AML-193 (cell line): ENCODE results near the gene MUC3A.
"Not testable (repeated sequence)": the region's sequence is repeated elsewhere in the genome, so short reads cannot be mapped to it uniquely, and the experiment has no call there.

Experiments
- DNase-seq, 2 experiments: peaks; one replicate each; lab custom pipeline; 2025; lab: John Stamatoyannopoulos, UW

The MUC3A gene, protein sequence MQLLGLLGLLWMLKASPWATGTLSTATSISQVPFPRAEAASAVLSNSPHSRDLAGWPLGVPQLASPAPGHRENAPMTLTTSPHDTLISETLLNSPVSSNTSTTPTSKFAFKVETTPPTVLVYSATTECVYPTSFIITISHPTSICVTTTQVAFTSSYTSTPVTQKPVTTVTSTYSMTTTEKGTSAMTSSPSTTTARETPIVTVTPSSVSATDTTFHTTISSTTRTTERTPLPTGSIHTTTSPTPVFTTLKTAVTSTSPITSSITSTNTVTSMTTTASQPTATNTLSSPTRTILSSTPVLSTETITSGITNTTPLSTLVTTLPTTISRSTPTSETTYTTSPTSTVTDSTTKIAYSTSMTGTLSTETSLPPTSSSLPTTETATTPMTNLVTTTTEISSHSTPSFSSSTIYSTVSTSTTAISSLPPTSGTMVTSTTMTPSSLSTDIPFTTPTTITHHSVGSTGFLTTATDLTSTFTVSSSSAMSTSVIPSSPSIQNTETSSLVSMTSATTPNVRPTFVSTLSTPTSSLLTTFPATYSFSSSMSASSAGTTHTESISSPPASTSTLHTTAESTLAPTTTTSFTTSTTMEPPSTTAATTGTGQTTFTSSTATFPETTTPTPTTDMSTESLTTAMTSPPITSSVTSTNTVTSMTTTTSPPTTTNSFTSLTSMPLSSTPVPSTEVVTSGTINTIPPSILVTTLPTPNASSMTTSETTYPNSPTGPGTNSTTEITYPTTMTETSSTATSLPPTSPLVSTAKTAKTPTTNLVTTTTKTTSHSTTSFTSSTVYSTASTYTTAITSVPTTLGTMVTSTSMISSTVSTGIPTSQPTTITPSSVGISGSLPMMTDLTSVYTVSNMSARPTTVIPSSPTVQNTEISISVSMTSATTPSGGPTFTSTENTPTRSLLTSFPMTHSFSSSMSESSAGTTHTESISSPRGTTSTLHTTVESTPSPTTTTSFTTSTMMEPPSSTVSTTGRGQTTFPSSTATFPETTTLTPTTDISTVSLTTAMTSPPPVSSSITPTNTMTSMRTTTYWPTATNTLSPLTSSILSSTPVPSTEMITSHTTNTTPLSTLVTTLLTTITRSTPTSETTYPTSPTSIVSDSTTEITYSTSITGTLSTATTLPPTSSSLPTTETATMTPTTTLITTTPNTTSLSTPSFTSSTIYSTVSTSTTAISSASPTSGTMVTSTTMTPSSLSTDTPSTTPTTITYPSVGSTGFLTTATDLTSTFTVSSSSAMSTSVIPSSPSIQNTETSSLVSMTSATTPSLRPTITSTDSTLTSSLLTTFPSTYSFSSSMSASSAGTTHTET (N-terminal part only)

DNA sequence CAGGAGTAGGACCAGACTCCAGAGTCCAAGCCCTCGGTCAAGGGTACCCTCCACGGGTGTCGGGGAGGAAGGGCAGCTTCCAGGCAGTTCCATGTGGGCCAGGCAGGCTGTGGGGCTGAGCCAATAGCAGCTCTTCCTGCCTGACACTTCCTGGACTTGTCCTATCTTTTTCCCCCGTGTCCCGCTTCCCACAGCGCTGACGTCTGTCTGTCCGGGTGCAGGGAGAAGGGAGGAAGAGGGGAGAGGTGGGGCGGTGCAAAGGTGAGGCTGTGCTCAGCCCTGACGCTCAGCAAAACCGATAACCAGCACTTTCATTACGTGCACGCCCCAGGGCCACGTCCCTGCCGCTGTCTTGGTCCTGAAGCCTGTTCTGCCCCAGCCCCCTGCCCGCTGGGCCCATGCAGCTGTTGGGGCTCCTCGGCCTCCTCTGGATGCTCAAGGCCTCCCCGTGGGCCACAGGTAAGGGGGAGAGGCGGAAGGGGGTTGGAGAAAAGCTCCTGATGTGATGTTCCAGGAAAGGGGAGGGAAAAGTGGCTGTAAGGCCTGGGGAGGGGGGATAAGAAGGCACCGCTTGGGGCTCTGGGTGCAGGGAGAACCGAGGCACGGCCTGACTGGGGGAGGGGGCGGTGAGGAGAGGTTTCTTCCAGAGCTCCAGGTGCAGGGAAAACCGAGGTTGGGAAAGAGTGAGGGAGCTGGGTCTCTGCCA lies at the start of gene MUC3A:
Gene MUC3A, plus strand, starts transcription at position 308 of the 706 bp plus-strand sequence. Its CDS starts 91 bp downstream, at position 399.
- DNase-seq, result no peak

DNA sequence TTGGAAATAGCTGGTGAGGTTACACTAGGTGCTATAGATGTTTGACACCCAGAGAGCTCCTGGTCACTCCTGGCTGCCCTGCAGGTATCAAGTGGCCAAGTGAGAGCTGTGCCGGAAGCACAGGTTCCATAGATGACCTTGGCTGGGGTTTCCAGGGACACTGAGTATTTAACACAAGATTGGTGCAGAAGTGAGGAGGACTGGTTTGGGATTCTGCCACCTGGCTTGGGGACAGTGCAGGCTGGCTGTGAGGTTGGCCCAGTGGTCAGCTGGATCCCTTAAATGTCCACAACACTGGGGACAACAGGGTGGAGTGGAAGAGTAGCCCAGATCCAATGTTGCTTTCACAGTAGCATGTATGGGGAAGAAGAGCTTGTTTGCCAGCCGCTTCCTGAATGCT lies 48.4 kb upstream of the MUC3A start:
- no peak for DNase-seq

DNA sequence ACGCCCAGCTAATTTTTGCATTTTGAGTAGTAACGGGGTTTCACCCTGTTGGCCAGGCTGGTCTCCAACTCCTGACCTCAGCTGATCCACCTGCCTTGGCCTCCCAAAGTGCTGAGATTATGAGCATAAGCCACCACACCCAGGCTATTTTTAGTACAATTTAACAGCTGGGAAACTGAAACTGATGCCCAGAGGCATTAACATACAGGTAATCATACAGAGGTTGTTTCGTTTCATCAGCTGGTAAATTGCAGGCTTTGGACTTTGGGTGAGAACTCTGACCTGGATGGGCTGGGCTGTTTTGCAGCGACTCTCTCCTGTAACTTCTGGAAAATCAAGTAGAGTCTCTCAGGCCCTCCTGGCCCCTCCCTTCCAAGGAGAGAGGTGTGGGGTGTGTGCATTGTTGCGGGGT lies 47.4 kb upstream of the MUC3A start:
- DNase-seq, result no peak

DNA sequence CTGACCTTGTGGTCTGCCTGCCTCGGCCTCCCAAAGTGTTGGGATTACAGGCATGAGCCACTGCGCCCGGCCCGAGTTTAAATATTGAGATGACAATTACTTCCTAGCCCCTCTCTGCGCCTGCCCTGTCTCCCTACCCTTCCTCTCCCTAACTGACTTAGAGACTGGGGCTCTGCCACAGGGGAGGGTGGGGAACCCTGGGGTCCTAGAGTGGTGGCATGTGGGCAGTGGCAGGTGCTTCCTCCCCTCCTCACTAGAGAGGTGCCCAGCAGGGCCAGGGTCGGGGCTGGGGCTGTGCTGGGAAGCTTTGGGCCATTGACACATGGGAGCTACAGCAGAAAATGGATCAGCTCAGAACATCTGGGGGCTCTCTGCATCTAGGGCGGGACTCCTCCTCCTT lies 46.7 kb upstream of the MUC3A start:
- no peak for DNase-seq

DNA sequence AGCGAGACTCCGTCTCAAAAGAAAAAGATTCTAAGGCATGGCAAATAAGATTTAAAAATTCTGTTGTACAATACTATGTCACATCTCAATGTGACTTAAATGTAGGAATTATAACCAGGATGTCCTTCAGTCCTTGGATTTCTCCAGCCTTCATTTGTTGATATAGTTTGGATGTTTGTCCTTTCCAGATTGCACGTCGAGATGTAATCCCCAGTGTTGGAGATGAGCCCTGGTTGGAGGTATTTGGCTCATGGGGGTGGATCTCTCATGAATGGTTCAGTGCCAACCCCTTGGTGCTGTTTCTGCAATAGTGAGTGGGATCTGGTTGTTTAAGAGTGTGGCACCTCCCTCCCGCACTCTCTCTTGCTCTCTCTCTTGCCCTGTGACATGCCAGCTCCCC lies 40.8 kb upstream of the MUC3A start:
- no peak for DNase-seq

DNA sequence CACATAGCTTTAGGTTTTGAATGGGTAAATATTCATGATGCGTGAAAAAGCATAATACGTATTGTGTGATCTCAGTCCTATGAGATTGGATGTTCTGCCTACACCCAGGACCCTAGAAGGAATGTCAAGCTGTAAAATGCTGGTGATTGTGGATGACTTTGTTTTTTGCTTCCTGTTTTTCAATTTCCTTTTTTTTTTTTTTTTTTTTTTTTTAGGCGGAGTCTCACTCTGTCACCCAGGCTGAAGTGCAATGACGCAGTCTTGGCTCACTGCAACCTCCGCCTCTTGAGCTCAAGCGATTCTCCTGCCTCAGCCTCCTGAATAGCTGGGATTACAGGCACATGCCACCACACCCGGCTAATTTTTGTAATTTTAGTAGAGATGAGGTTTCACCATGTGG lies 38.9 kb upstream of the MUC3A start:
- DNase-seq, result peak; percentile 15 to 16

DNA sequence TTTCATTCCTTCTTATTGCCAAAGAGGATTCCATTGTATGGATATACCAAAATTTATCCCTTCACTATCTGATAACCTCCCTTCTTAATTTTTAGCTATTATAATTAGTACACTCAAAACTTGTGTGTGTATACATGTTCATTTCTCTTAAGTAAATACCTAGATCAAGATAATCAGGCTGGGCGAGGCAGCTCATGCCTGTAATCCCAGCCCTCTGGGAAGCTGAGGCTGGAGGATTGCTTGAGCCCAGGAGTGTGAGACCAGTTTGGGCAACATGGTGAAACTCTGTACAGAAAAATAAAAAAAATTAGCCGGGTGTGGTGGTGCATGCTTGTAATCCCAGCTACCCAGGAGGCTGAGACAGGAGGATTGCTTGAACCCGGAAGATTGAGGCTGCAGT lies 37.9 kb upstream of the MUC3A start:
- no peak for DNase-seq

DNA sequence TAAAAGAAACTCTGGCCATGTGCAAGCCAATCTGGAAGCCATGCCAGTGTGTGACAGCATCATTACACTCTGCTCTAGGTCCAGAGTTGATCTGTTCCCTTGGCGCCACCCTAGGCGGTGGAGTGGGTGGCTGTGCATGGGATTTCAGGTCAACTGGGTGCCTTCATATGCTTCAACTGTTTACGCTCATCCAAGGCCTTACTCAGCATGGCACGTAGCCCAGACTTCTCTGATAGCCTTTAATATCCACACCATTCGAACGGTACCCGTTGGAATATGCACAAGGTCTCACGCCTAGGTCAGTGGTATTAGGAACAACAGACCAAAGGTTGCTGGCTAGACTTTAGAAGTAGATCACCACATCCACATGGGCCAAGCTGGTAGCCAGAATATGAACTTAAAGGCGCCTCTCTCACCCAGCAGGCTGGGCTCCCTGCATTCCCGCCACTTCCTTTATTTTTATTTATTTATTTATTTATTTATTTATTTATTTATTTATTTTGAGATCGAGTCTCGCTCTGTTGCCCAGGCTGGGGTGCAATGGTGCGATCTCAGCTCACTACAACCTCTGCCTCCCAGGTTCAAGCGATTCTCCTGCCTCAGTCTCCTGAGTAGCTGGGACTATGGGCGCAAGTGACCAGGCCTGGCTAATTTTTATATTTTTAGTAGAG lies 35.0 kb upstream of the MUC3A start:
- DNase-seq, result no peak

DNA sequence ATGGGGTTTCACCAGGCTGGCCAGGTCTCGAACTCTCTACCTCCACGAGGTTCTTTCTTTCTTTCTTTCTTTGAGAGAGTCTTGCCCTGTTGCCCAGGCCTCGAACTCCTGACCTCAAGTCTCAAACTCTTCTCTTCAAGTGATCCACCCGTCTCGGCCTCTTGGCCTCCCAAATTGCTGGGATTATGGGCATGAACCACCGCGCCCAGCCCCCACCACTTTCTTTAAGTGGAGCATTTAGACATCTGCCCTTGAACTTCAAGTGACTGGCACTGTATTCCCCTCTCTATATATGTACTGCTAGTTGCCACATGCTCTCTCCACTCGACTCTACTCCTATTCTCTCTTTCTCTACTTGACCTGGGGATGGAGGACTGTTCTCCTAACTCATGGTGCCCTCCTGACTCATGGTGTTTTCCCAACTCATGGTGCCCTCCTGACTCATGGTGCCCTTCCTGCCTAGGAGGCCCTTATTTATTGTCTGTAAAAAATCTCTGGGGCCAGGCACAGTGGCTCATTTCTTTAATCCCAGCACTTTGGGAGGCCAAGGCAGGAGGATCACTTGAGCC lies 34.4 kb upstream of the MUC3A start:
- DNase-seq, result no peak

DNA sequence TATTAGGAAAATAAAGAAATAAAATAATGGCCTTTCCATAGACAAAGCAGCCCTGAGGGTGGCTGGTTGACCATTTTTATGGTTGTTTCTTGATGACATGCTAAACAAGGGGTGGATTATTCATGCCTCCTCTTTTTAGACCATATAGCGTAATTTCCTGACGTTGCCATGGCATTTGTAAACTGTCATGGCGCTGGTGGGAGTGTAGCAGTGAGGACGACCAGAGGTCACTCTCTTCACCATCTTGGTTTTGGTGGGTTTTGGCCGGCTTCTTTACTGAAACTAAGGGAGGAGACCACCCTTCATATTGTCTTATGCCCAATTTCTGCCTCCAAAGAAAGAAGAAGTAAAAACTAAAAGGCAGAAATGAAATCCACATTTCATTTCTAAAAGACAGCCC lies 30.0 kb upstream of the MUC3A start:
- DNase-seq, result not testable (repeated sequence)

DNA sequence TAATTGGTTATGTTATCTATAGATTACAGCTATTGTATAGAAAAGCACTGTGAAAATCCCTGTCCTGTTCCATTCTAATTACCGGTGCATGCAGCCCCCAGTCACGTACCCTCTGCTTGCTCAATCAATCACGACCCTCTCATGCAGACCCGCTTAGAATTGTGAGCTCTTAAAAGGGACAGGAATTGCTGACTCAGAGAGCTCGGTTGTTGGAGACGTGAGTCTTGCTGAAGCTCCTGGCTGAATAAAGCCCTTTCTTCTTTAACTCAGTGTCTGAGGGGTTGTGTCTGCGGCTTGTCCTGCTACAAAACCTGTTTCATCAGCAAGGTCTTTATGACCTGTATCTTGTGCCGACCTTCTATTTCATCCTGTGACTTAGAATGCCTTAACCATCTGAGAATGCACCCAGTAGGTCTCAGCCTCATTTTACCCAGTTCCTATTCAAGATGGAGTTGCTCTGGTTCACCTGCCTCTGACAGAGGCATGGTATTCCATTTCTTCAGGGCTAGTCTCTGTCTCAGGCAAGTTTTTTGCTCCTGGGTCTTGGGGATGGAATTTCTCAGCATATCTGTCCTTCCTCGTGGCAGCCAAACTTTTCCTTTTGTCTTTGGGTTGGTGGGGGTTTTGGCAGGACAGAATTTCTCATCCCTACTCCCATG lies 29.4 kb upstream of the MUC3A start:
- DNase-seq, result not testable (repeated sequence)

DNA sequence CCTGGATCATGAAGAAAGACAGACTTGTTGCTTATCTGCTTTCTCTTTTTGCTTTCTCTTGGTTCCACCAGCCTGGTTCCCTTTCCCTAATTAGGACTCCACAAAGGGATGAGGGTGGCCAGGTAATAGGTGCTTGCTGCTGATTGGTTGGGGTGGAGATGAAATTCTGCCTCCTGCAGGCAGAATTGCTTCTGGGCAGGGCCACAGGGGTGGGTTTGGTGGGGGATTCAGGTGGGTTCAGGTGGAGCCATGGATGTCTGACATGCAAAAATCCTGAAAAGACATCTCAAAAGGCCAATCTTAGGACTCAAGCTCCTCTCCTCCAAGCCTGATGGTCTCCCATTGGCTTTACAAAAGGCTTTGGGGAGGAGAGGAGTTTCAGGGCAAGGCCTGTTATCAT lies 28.3 kb upstream of the MUC3A start:
- DNase-seq, result no peak

DNA sequence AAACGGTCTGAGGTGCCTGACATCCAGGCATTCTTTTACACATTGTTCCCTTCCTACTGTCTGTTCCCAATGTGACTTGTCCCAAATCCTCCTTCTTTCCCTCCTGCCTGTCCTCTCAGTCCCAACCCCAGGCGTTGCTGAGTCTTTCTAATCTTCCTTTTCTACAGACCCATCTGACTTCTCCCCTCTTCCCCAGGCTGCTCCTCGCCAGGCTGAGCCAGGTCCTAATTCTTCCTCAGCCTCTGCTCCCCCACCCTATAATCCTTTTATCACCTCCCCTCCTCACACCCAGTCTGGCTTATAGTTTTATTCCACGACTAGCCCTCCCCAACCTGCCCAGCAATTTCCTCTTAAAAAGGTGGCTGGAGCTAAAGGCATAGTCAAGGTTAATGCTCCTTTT lies 25.7 kb upstream of the MUC3A start:
- not testable (repeated sequence) for DNase-seq

DNA sequence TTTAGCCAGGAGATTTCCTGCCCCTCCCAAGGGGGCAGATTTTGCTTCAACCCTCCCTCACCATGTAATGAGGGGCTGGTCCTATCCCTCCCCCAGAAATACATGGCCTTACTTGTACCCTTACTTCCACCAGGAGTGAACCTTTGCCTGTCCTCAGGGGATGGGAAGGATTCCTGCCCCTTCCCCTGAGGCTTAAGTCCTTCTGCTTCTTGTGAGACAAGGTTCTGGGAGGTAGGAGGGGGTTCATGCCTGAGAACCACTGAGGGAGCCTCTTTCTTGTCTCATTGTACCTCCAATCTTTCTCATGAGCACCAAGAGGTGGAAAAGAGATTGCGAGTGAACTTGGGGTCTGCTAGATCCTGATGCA lies 19.5 kb upstream of the MUC3A start:
- no peak for DNase-seq

DNA sequence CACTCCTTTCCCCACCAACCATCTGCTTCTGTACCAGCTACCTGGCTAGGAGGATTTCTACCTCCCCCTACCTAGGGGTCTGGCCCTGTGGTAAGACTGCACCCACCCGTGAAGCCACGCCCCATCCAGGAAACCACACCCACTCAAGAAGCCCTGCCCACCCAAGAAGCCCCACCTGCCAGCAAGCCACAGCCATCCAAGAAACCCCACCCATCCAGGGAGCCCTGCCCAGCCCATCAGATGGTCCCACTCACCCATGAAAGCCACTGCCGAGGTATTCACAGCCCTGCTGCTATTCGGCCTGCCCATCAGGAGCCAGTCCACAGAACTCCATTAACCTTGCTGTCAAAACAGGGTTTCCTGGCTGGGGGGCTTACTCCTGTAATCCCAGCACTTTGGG lies 15.6 kb upstream of the MUC3A start:
- no peak for DNase-seq

DNA sequence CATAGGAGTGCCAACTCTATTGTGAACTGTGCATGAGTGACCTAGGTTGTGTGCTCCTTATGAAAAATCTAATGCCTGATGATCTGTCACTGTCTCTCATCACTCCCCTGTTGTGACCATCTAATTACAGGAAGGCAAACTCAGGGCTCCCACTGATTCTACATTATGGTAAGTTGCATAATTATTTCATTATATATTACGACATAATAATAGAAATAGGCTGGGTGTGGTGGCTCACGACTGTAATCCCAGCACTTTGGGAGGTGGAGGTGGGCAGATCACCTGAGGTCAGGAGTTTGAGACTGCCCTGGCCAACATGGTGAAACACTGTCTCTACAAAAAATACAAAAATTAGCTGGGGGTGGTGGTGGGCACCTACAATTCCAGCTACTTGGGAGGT lies 14.0 kb upstream of the MUC3A start:
- not testable (repeated sequence) for DNase-seq

DNA sequence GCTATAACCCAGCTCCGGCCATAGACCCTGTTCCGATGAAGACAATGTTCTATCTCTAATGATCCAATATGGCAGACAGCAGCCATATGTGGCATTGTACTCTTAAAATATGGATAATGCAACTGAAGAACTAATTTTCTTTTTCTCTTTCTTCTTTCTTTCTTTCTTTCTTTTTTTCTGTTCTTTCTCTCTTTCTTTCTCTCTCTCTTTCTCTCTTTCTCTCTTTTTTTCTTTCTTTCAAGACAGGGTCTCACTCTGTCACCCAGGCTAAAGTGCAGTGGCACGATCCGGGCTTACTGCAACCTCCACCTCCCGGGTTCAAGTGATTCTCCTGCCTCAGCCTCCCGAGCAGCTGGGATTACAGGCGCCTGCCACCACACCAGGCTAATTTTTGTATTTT lies 13.2 kb upstream of the MUC3A start:
- DNase-seq, result not testable (repeated sequence)

DNA sequence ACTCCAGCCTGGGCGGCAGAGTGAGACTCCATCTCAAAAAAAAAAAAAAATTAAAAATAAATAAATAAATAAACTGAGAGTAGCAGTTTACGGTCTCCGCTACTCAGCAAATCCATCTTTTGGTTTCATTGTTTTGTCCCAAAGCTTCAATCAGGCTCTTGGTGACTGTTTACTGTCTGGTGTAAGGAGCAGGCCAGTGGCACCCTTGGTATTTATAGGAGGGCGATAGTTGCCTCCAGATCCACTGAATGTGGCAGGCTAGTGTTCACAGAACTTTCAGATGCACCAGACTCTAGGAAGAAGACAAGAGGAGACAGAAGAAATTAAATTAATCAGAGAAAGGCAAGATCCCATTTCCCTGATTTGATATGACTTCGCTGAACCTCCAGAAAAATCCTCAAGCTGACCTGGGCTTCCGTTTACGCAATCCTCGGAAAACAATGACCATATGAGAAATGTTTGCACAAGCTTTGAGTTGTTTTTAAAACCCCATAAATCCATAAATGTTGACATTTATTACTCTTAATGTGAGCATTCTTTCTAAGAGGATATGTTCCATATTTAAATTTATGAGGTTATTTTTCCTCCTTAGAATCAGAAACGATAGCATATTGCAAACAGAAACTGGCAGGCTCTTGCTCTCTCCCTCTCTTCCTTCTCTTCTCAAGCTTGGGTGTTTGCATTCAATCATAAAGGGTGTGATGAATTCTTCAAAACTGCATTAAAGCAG lies 7.1 kb upstream of the MUC3A start:
- no peak for DNase-seq

DNA sequence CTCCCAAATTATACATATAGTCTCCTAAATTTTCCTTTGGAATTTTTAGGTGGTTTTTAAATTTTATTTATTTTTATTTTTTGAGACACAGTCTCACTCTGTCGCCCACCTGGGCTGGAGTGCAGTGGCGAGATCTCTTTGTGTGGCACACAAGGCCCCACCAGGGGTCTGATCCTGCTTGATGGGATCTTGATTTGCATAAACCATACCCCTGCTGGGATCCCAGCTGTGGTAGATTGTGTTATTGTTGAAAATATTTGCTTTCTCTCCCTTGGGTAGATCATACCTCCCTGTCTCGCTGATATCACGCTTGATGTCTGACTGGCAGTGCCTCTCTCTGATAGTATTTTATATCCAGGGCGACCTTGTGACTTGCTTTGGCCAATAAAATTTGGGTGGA lies 5.6 kb upstream of the MUC3A start:
- no peak for DNase-seq

DNA sequence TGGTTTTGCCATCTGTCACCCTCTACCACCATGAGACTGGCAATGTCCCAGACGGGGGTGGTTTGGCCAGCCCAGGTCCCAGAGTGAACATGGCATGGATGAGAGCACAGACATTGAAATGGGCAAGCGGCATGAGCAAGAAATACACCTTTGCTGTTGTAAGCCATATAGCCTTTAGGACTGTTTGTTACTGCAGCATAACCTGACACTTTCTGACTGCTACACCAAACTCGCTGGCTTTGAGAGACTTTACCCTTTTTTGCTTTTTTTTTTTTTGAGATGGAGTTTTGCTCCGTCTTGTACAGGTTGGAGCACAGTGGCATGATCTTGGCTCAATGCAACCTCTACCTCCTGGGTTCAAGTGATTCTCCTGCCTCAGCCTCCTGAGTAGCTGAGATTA lies 5.2 kb upstream of the MUC3A start:
- no peak for DNase-seq
